Stimulated activated CD8-positive, alpha-beta memory T cell treated with anti-CD3 and anti-CD28 coated beads, Interleukin-2, amount 100 ng/mL, for 48 hours (primary cell): Measurements from ENCODE around the gene ANKMY1.

Experiments
- DNase-seq, 2 donors: peaks; one replicate each; pipeline ENCODE4 v3.0.0-alpha.2; 2020; ENCODE audit warnings: low read depth in 2 of 2

ANKMY1 gene

GRCh38 chr2:240460781-240461431 is 96.9 kb downstream of the ANKMY1 start:
- DNase-seq: no peak

GRCh38 chr2:240460253-240460711 is 97.5 kb downstream of the ANKMY1 start:
- DNase-seq: no peak

- no peak for DNase-seq
These were observed 98.2 kb downstream of the ANKMY1 start for GRCh38 chr2:240459401-240460252.

- DNase-seq: no peak
These were observed 98.8 kb downstream of the ANKMY1 start for GRCh38 chr2:240458900-240459391.

GRCh38 chr2:240458044-240458899 is 99.5 kb downstream of the ANKMY1 start:
- DNase-seq: no peak

DNA sequence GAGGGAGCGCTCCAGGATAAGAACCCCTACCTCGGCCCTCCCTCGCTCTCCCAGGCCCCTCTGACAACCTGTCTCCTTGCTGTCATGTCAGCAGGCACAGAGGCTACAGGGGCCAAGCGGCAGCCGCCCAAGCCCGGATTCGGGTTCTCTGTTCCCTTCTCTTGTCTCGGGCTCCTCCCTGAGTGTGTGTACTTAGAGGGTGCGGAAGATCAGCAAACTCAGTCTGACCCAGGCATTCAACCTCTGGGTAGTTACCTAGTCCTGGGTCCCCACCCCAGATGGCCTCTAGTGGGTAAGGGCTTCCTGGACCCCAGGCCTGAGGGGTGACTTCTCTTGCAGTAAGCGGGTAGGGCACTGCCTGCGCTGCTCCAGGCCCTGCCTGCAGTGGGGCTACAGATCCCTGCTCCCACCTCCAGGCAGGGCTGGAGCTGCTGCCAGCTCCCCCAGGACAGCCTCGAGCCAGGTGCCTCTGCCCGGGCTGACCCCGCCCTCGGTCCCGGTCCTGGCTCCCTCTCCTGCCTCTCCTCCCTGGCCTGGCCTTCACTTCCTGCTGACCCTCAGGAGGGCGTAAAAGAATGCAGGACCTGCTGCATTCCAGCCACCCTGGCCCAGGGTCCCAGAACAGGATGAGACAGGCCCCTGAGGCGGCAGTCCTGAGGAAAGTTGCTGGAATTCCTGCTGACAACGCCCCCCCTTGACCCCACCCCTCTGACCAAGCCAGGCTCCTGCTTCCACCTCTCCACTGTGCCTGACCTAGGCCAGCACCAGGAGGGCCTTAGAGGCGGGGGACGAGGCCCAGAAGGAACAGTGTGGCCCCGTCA is 100.4 kb downstream of the ANKMY1 start:
- no peak for DNase-seq

GRCh38 chr2:240456447-240457222 is 101.2 kb downstream of the ANKMY1 start:
- no peak for DNase-seq

DNA sequence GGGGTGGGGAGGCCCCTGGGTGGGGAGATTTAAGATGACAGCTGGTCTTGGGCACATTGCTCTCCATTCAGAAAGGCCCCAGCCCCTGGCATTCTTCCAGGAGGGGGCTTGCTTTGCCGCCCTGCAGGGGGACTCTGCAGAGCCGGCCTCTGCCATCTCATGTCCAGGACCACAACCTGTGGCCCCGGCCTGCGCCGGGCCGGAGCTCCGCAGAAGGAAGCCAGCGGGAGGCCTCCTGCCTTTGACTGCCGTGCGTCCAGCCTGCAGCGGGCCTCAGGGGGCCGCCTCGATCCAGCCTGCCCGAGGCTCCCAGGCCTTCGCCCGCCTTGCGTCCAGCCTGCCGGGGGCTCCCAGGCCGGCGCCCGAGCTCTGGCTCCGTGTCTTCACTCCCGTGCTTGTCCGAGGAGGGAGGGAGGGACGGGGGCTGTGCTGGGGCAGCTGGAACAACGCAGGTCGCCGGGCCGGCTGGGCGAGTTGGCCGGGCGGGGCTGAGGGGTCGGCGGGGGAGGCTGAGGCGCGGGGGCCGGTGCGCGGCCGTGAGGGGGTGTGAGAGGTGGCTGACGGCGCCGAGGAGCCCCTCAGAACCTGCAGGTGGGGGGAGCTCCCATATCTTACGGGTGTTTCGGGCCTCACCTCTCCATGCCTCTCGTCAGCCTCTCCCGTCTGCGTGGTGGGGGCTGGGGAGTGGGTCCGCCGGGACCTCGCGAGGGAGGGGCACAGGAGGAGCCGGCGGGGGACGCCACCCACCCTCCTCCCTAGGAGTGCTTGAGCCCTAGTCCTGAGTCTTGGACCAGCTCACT is 101.9 kb downstream of the ANKMY1 start:
- no peak for DNase-seq

DNA sequence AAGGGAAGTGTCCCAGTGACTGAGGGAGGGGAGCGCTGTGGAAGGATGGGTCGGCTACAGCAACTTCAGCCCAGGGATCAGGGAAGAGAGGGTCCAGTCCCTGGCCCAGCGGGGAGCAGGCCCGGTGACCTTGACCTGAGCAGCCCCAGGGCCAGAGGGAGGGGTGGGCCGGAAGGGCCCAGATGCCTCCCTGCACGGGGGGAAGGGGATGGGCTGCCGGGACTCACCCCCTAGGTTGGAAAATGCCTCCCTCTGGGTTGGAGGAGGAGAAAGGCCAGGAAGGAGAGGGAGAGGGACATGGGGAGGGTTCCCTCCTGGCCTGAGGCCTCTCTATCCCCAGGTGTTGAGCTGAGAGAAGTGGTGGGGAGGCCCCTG is 102.5 kb downstream of the ANKMY1 start:
- no peak for DNase-seq

- DNase-seq: no peak
These were observed 103.5 kb downstream of the ANKMY1 start for GRCh38 chr2:240454106-240454901.

- no peak for DNase-seq
These were observed 104.2 kb downstream of the ANKMY1 start for GRCh38 chr2:240453461-240454105.

DNA sequence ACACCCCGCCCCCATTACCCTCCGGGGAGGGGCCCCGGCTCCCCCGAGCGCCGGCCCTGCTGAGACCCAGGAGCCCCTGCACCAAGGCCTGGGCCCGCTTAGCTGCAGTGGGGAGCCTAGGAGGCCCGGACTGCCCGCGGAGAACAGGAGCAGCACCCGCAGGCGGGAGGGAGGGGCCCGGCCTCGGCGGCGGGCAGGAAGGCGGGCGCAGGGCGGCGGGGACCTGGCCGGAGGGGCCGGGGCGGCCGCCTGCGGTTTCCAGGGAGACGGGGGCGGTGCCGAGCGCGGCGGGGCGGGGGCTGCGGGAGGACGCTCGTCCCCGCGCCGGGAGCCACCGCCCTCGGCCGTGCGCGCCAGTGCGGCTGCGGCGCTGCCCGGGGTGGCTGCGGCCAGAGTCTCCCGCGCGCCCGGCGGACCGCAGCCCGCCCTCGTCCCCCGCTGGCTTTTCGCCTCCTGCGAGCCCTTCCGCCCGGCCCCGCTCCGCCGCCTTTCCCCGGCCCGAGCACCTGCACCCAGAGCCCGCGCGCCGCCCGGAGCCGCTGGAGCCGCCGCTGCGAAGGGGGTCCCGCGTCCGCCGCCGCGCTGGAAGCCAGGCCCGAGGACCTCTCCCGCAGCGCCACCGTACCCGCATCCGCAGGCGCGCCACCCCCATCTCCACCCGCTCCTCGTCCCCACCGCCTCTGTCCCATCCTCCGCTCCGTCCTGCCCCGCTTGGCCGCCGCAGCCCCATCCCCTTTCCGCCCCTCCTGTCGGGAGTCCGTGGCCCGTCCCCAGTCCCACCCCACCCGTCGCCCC is 105.1 kb downstream of the ANKMY1 start:
- no peak for DNase-seq

GRCh38 chr2:240451791-240452461 is 105.9 kb downstream of the ANKMY1 start:
- DNase-seq: no peak

GRCh38 chr2:240451108-240451611 is 106.6 kb downstream of the ANKMY1 start:
- no peak for DNase-seq

GRCh38 chr2:240450532-240451107 is 107.2 kb downstream of the ANKMY1 start:
- DNase-seq: no peak
